Breast epithelium (tissue), 4 donors: Measurements from ENCODE around the gene KRT74. TPM values are rescaled to one million over a fixed set of nuclear protein-coding genes. Genes with fewer than 3 reads are reported as not detected.

Source experiments
- DNase-seq, 2 donors: peaks; one replicate each; pipeline ENCODE4 v3.0.0-alpha.2; 2019; ENCODE audit warnings: low spot score in 2 of 2
- H3K27ac ChIP-seq, 2 donors: fragments of 200-600 bp; sonication (generic) in 1 of 2; one replicate each; pipeline ENCODE4 v1.5.1; 2016 to 2019; ENCODE audit warnings: mild to moderate bottlenecking in 1 of 2
- H3K27me3 ChIP-seq, 2 donors: fragments of 200-600 bp; sonication (generic) in 1 of 2; one replicate each; pipeline versions ENCODE4 v1.5.1 to v1.6.0; 2017 to 2019; ENCODE audit warnings: control low read depth in 1 of 2, mild to moderate bottlenecking in 1 of 2
- H3K36me3 ChIP-seq: fragments of 200-600 bp; one replicate; pipeline ENCODE4 v1.5.1; 2019
- H3K4me1 ChIP-seq, 2 donors: fragments of 200-600 bp; sonication (generic); one replicate each; pipeline ENCODE4 v1.5.1; 2016 to 2019; ENCODE audit warnings: control low read depth in 1 of 2
- H3K4me3 ChIP-seq, 3 donors: fragments of 200-600 bp; sonication (generic); 1 replicate in 2 of 3; 2 replicates in 1 of 3; pipeline ENCODE4 v1.5.1; 2016 to 2019; ENCODE audit warnings: mild to moderate bottlenecking in 3 of 3, moderate library complexity in 2 of 3
- H3K9me3 ChIP-seq, 2 donors: fragments of 200-600 bp; sonication (generic) in 1 of 2; one replicate each; pipeline ENCODE4 v1.5.1; 2016 to 2019; ENCODE audit warnings: control low read depth in 1 of 2
- CTCF ChIP-seq, 3 donors: fragments of 450-650 bp; IDR thresholded peaks; one replicate each; pipeline ENCODE4 v1.5.1; 2016 to 2017; ENCODE audit warnings: antibody characterized with exemption in 3 of 3, mild to moderate bottlenecking in 3 of 3, moderate library complexity in 3 of 3
- POLR2A ChIP-seq: fragments of 450-650 bp; IDR thresholded peaks from one replicate; pipeline ENCODE4 v1.6.1; 2016; ENCODE audit warnings: antibody characterized with exemption, mild to moderate bottlenecking, moderate library complexity
- POLR2AphosphoS5 ChIP-seq, 3 donors: sonication (generic); formaldehyde crosslinking; IDR thresholded peaks; one replicate each; pipeline ENCODE4 v1.6.1; 2017; ENCODE audit warnings: antibody characterized with exemption in 3 of 3
- intact Hi-C: fragments of 100-400 bp; cut with DNase I; formaldehyde crosslinking; loops from one replicate; pipeline ENCODE4 v1.15.1; 2023; ENCODE audit warnings: low total_unique reads
- total RNA-seq, 3 donors: library from RNA; depleted of rRNA; stranded (reverse); fragments of >200 nt; gene quantifications; one replicate each; pipeline ENCODE4 v1.1.0, GENCODE V29; 2016

KRT74 gene
- not detected for total RNA-seq

- no peaks in the 10 kb centered on the region for H3K36me3 ChIP-seq
- no peaks in the 10 kb centered on the region for H3K9me3 ChIP-seq
- intact Hi-C loops, result no loop called here
- no peaks in the 10 kb centered on the region for H3K4me1 ChIP-seq
- H3K27me3 ChIP-seq, result no peaks in the 10 kb centered on the region
- H3K4me3 ChIP-seq, result no peak within 1 kb of the TSS
- no peak within 1 kb of the TSS for H3K27ac ChIP-seq
- TF ChIP-seq POLR2AphosphoS5 (IDR thresholded peaks at IDR 0.05), result no peak
- TF ChIP-seq CTCF (IDR thresholded peaks at IDR 0.05), result no peak
- DNase-seq, result no peak
Observed at GRCh38 chr12:52573743-52574142, at the start of gene KRT74. Gene KRT74 (minus strand): TSS chr12:52573843. CDS start chr12:52573777, 66 bp downstream.

- H3K9me3 ChIP-seq, result no peaks in the 10 kb centered on the region
- no peaks in the 10 kb centered on the region for H3K27me3 ChIP-seq
- H3K27ac ChIP-seq, result no peak overlapping the region
- H3K4me1 ChIP-seq, result no peaks in the 10 kb centered on the region
- TF ChIP-seq CTCF (IDR thresholded peaks at IDR 0.05) (no peak), POLR2A (no peak), POLR2AphosphoS5 (IDR thresholded peaks at IDR 0.05) (no peak)
- H3K36me3 ChIP-seq, result no peaks in the 10 kb centered on the region
- intact Hi-C loops, result no loop called here
- no peak for DNase-seq
- H3K4me3 ChIP-seq, result no peak overlapping the region
Observed at GRCh38 chr12:52622349-52622748, 48.7 kb upstream of the KRT74 start.

- intact Hi-C loops, result no loop called here
- no peaks in the 10 kb centered on the region for H3K4me1 ChIP-seq
- H3K4me3 ChIP-seq, result no peak overlapping the region
- H3K27ac ChIP-seq, result no peak overlapping the region
- TF ChIP-seq POLR2A, result no peak
- H3K9me3 ChIP-seq, result no peaks in the 10 kb centered on the region
- no peak for DNase-seq
- no peaks in the 10 kb centered on the region for H3K27me3 ChIP-seq
- H3K36me3 ChIP-seq, result no peaks in the 10 kb centered on the region
Observed at GRCh38 chr12:52618866-52619265, 45.2 kb upstream of the KRT74 start.

- no peak for DNase-seq
- no peak within 1 kb of the TSS for H3K4me3 ChIP-seq
- TF ChIP-seq CTCF (IDR thresholded peaks at IDR 0.05), result no peak
- no peak for TF ChIP-seq POLR2A
- no peak for TF ChIP-seq POLR2AphosphoS5 (IDR thresholded peaks at IDR 0.05)
Observed at GRCh38 chr12:52618216-52618615, 44.6 kb upstream of the KRT74 start, which contains the start of gene KRT73. Gene KRT73 (minus strand): TSS chr12:52618559. CDS start chr12:52618524, 35 bp downstream.

DNA sequence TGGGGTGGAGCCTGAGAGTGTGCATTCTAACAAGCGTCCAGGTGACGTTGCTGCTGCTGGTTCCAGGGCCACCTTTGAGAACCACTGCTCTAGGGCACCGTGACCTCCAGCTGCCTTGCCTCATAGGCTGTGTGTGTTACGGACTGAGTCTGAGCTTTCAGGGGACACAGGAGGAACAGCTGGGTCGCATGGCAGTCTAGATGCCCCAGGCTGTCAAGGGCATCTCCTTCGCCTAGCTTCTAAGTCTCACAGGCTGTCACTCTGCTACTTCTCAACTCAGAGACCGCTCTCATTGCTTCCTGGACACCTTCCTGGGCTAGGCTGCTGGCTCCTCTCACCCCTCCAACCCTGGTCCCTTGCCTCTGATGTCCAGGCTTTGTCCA is 43.8 kb upstream of the KRT74 start:
- no peak for DNase-seq
- TF ChIP-seq POLR2A, result no peak
- no peak for TF ChIP-seq POLR2AphosphoS5 (IDR thresholded peaks at IDR 0.05)
- TF ChIP-seq CTCF (IDR thresholded peaks at IDR 0.05), result no peak
- no peak overlapping the region for H3K4me3 ChIP-seq
- H3K9me3 ChIP-seq, result no peaks in the 10 kb centered on the region
- no peaks in the 10 kb centered on the region for H3K4me1 ChIP-seq
- H3K27me3 ChIP-seq, result no peaks in the 10 kb centered on the region
- H3K36me3 ChIP-seq, result no peaks in the 10 kb centered on the region
- H3K27ac ChIP-seq, result no peak overlapping the region
- intact Hi-C loops, result no loop called here

More at GRCh38 chr12:52618216-52618615, 44.6 kb upstream of the KRT74 start, which contains the start of gene KRT73:
- intact Hi-C loops, result no loop called here
- no peak within 1 kb of the TSS for H3K27ac ChIP-seq
- no peaks in the 10 kb centered on the region for H3K27me3 ChIP-seq
- no peaks in the 10 kb centered on the region for H3K4me1 ChIP-seq
- H3K9me3 ChIP-seq, result no peaks in the 10 kb centered on the region
- H3K36me3 ChIP-seq, result no peaks in the 10 kb centered on the region
